HK-2 (cell line): Measurements from ENCODE around the gene TADA3.
A peak's percentile ranks its signal among the peaks of the same experiment; 100 is the strongest.

Experiments used
- DNase-seq: peaks from one replicate; pipeline ENCODE4 v3.0.0-alpha.2; 2018; ENCODE audit not compliant: unreplicated experiment

TADA3 gene

GRCh38 chr3:9761919-9762318 lies 30.4 kb downstream of the TADA3 start:
- DNase-seq = no peak

- DNase-seq = no peak
These were observed 31.3 kb downstream of the TADA3 start for GRCh38 chr3:9760779-9761505.

GRCh38 chr3:9757427-9757826 lies 34.8 kb downstream of the TADA3 start:
- no peak for DNase-seq

GRCh38 chr3:9754678-9755077 lies 37.6 kb downstream of the TADA3 start:
- DNase-seq = no peak

- DNase-seq = no peak
These were observed 41.5 kb downstream of the TADA3 start for GRCh38 chr3:9750556-9751411.

GRCh38 chr3:9749645-9750555 lies 42.4 kb downstream of the TADA3 start, which contains the start of gene OGG1:
Gene OGG1, plus strand, starts transcription at chr3:9749952. Its CDS starts 335 bp downstream, at chr3:9750287.
- DNase-seq = peak; percentile 92

GRCh38 chr3:9749296-9749644 lies 43.0 kb downstream of the TADA3 start:
- DNase-seq = no peak

GRCh38 chr3:9748031-9748430 lies 44.2 kb downstream of the TADA3 start:
- DNase-seq = no peak

- peak; percentile 75 for DNase-seq
These were observed 45.0 kb downstream of the TADA3 start for GRCh38 chr3:9747267-9747666.

GRCh38 chr3:9746330-9746729 lies 45.9 kb downstream of the TADA3 start:
- peak; percentile 53 for DNase-seq

- DNase-seq = no peak
These were observed 46.8 kb downstream of the TADA3 start for GRCh38 chr3:9745521-9745920.

GRCh38 chr3:9744162-9744561 lies 48.1 kb downstream of the TADA3 start:
- DNase-seq = no peak

GRCh38 chr3:9743548-9743947 lies 48.7 kb downstream of the TADA3 start:
- DNase-seq = no peak

GRCh38 chr3:9742560-9742959 lies 49.7 kb downstream of the TADA3 start:
- DNase-seq = no peak

- DNase-seq = no peak
These were observed 53.1 kb downstream of the TADA3 start for GRCh38 chr3:9739181-9739580.

GRCh38 chr3:9736831-9737230 lies 55.4 kb downstream of the TADA3 start:
- DNase-seq = no peak

GRCh38 chr3:9732740-9733115 lies 59.5 kb downstream of the TADA3 start:
- DNase-seq = no peak

GRCh38 chr3:9732080-9732739 lies 60.1 kb downstream of the TADA3 start:
- DNase-seq = no peak

GRCh38 chr3:9731206-9732079 lies 60.8 kb downstream of the TADA3 start, which contains the start of gene BRPF1:
Gene BRPF1, plus strand, starts transcription at chr3:9731735. Its CDS starts 2,406 bp downstream, at chr3:9734141.
- DNase-seq = peak; percentile 98

- DNase-seq = no peak
These were observed 61.5 kb downstream of the TADA3 start for GRCh38 chr3:9730657-9731205.
